OCI-M2 (cell line): ENCODE results near the gene EPX.

ENCODE experiments used
- DNase-seq: peaks from one replicate; lab custom pipeline; 2025; ENCODE audit not compliant: unreplicated experiment; lab: John Stamatoyannopoulos, UW

The EPX gene

GRCh38 chr17:58184986-58185761 lies 7.4 kb upstream of the EPX start:
- no peak for DNase-seq

DNA sequence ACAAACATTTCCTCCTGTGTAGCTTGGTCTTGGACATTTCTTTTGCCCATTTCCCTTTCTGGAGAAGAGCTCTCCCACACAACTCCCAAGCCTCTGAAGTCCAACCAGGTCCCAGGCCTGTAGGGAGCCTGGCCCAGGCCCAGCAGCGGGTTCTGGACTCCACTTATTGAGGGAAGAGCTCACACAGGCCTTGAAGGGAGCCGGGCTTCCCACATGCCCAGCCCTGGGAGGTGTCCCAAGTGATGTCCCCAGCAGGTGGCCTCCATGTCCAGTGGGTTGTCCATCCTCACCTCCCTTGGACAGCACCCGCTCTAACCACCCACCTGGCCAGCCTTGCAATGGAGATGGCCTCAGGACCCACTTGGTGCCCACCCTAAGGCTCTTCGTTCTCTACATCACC lies 5.9 kb upstream of the EPX start:
- no peak for DNase-seq

- no peak for DNase-seq
These were observed 5.5 kb upstream of the EPX start for GRCh38 chr17:58187063-58187462.

GRCh38 chr17:58187675-58188074 lies 4.9 kb upstream of the EPX start:
- no peak for DNase-seq

DNA sequence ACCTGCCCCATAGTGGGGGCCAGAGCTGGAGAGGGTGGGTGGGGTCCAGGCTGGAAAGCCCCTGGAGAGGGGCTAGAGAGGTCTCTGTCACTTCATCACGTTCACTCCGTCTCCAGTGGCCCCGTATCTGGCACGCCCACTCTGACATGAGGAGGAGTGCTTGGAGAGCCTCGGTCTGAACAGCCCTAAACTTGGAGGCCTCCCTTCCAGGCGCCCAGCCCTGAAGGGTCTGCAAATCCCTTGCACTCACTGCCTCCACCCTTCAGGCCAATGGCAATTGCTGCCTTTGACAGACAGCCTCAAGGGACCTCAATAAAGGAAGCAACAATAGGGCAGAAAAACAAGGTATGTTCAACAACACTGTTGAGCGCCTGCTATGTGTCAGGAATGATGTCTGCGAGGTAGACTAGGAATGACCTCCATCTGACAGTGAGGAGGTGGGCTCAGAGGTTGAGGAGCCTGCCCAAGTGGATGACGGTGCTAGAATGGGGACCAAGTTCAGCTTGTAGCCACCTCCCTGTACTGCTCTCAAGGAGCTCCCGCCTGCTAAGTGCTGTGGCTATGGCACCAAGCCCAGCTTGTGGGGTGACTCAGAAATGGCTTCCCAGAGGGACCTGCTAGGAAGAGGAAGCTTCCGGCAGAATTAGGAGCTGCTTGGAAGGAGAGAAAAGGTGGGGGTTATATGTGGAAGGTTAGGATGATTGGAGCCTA lies 2.9 kb upstream of the EPX start:
- DNase-seq, result no peak

DNA sequence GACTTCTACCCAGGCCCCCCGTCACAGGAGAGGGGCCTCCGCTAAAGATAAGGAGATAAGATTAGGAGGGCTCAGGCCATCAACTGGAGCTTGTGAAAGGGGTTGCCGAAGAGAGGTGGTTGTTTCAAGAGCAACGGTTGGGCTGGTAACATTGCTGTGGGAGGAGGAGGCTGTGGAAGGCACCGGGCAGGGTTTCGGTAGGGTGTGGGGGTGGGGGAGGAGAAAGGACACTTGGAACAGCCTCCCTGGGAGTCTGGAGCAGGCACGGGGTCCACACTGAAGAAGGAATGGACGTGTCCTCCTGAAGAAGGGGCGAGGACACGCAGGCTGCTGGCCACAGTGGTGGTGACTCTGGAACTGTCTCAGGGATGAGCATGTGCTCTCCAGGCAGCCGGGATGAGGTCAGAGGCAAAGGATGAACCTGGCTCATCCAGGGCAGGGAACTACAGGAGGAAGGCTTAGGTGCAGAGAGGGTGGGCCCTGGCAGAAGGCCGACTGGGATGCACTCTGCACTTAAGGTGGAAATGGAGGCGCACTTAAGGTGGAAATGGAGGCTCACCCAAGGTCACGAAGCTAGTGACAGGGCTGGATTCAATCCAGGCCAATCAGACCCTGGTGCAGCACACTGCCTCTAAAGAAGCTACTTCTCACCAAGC lies 1.2 kb upstream of the EPX start:
- DNase-seq, result no peak

GRCh38 chr17:58193641-58194255 lies 1.2 kb downstream of the EPX start:
- DNase-seq, result no peak

DNA sequence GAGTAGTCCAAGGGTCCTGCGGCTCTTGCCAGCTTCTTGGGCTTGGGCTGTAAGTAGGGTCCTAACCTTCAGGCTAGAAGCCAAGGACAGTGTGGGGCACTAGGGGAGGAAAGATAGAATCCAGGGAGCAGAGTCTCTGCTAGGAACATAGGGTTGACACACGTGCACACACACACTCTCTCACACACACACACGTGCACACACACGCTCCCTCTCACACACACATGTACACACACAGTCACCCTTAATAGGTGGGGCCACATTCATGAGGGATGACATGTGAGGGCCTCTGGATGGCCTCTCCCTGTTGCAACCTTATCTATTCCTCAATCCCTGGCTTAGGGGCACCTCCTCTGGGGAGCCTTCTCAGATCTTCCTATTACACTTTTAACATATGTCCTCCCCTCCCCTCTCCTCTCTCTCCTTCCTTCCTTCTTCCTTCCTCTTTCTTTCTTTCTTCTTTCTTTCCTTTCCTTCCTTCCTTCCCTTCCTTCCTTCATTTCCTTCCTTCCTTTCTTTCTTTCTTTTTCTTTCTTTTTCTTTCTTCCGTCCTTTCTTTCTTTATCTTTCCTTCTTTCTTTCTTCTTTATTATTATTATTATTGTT lies 3.1 kb downstream of the EPX start:
- DNase-seq, result no peak

GRCh38 chr17:58196610-58197009 lies 4.1 kb downstream of the EPX start:
- no peak for DNase-seq

DNA sequence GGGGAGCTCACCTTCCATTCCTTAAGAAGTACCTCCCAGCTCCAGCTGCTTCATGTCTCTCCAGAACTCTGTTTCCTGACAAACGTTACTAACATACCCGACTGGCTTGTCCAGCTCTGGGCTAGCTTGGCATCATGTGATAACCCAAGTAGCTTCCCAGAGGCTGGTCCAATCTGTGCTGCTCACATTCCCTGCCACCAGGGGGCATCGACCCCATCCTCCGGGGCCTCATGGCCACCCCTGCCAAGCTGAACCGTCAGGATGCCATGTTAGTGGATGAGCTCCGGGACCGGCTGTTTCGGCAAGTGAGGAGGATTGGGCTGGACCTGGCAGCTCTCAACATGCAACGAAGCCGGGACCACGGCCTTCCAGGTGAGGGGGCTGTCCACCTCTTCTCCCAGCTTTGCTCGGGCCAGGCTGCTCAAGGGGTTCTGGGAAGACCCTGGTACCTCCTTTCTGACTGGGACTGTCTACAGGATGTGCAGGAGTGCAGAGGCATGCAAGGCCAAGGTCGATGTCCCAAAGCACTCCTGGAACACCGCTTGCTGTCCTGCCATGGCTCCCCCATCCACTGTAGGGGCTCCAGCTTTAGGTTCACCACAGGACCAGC lies 7.6 kb downstream of the EPX start:
- DNase-seq, result no peak

GRCh38 chr17:58202859-58203258 lies 10.3 kb downstream of the EPX start:
- DNase-seq, result no peak

DNA sequence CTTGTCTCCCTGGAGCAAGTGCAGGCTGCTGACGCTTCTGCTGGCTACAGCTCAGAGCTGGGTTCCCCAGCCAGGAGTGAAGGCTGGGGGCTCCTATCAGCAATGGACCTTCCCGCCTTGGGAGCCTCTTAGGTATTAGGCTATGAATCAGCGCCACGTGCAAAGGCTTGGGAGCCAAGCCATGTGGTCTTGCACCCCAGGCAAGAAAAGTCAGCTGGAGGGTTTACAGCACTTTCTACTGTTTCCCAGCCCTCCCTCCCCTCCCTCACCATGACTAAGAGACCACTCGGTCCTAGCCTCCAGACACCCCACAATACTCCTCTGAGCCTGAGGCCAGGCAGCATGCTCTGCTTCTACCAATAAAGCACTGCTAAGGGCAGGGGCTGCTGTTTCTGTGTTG lies 12.3 kb downstream of the EPX start:
- DNase-seq, result no peak

DNA sequence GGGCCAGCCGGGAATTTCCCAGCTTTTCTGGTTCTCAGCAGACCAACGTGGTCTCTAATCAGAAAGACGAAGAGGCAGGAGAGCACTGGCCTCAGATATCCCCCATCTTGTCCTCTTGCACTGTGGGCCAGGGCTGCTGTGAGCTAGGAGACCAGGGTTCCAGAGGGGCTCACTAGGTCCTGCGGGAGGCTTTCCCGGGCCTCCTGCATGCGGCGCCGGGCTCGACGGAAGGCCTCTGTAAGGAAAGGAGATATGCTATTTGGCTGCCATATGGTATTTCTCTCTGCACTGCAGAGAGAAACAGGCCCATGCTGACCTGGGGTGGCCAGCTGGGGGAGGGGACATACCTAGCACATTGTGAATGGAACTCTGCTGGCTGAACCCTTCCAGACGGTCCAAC lies 13.4 kb downstream of the EPX start:
- no peak for DNase-seq

- DNase-seq, result no peak
These were observed 14.9 kb downstream of the EPX start for GRCh38 chr17:58207451-58207850.

GRCh38 chr17:58208344-58208743 lies 15.8 kb downstream of the EPX start:
- DNase-seq, result no peak

DNA sequence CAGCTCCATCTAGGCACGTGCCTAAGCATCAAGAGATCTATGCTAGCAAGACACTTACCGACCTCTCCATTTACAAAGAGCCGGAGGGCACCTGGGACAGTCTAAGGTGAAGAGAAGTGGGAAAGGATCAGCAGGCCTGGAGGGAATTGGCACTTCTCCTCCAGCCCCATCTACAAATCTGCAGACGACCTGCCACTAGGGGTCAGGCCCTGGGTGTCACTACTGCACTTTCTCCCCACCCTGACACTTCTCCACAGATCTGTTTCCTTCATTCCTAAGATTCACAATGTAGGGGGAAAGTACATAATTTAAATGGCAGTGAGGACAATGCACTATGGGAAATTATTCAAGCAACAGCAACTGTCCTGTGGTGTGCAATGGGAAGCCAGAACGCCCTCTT lies 18.4 kb downstream of the EPX start:
- no peak for DNase-seq

- no peak for DNase-seq
These were observed 23.2 kb downstream of the EPX start for GRCh38 chr17:58215685-58216084.

GRCh38 chr17:58217766-58218165 lies 25.2 kb downstream of the EPX start:
- no peak for DNase-seq

GRCh38 chr17:58219007-58219788 lies 26.7 kb downstream of the EPX start, which contains the start of gene MKS1:
MKS1 (minus strand) TSS chr17:58219255; CDS start chr17:58219230, 25 bp downstream.
- peak; percentile 64 for DNase-seq

DNA sequence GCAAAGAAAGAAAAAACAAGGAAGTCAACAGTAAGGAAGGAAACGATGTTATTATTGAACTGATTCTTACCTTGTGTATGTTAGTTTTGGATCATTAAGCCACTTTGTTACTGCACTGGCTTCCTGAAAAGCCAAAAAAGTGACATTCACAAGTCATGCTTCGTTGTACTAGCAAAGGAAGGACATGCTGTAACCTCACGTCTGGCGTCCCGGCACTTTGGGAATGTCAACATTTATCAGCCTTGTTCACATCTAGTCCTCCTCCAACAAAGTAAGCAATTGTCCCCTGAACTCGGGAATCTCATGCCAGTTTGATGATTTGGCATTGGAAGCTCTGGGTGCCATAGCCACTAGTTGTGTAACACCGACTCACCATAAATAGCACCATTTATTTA lies 27.3 kb downstream of the EPX start:
- no peak for DNase-seq
